Measurements from ENCODE around the gene AUH. TPM values are rescaled to one million over a fixed set of nuclear protein-coding genes. Genes with fewer than 3 reads are reported as not detected.
"Not testable (repeated sequence)": the region's sequence is repeated elsewhere in the genome, so short reads cannot be mapped to it uniquely, and the experiment has no call there.

AUH gene
- total RNA-seq, 4 donors from 2014 or later: 23.0 to 39.2 (median 25.7) TPM

DNA sequence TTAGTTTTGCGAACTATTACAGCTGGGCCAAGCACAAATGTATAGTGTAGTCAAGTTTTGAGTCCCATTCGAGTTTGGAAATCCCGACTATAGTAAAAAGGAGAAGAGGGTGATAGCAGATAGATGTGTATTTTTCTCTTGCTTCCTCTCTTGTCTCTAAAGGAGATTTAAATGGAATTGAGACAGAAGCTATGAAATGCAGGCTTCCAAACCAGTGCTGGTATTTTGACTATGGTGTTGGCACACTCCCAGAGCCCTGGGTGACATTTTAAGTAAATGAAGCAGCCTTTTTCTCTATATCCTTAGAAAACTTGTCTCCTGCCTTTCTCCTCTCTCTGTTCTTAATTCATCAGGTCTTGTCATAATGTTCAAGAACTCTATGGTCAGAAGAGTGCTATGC is 17.7 kb upstream of the AUH start:
- WGBS, 2 donors (ENCODE audit: low coverage in 1 of 2): 72 to 93% methylated on average over 3 of the region's 3 CpGs

DNA sequence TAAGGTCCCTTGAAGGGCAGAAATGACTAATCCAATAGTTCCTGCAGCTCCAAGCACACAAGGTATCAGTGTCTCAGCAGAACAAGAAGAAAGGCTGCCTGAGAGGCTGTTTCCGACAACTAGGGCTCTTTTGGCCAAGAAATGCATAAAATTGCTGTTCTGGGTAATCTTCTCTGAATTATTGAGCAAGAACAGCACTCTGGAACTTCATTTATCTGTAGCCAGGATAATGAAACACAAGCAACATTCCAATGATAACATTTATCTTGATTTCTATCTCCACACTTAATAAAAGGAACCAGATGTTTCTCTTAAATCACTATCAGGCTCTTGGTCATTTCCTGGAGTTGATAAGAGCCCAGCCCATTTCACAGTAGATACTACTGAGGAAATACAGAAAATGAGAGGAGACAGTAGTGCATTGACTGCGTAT is 17.0 kb upstream of the AUH start:
- Histone ChIP-seq H3K27me3 (no peaks in the 10 kb centered on the region), H3K9me3 (no peaks in the 10 kb centered on the region), H3K27ac (no peak overlapping the region), H3K4me3 (no peak overlapping the region), H3K4me1 (no peaks in the 10 kb centered on the region), H3K36me3 (no peaks in the 10 kb centered on the region)
- WGBS, 2 donors (ENCODE audit: low coverage in 1 of 2): 66 to 80% methylated on average over 2 of the region's 2 CpGs
- peak; percentile 71 for ATAC-seq
- TF ChIP-seq POLR2AphosphoS5 (IDR thresholded peaks at IDR 0.05) (peak; percentile 3), POLR2A (IDR thresholded peaks at IDR 0.05) (no peak)

More for the DNA sequence above, 17.7 kb upstream of the AUH start:
- H3K9me3 ChIP-seq: no peaks in the 10 kb centered on the region
- H3K4me3 ChIP-seq: no peak overlapping the region
- no peak overlapping the region for H3K27ac ChIP-seq
- TF ChIP-seq, protein P1, sequence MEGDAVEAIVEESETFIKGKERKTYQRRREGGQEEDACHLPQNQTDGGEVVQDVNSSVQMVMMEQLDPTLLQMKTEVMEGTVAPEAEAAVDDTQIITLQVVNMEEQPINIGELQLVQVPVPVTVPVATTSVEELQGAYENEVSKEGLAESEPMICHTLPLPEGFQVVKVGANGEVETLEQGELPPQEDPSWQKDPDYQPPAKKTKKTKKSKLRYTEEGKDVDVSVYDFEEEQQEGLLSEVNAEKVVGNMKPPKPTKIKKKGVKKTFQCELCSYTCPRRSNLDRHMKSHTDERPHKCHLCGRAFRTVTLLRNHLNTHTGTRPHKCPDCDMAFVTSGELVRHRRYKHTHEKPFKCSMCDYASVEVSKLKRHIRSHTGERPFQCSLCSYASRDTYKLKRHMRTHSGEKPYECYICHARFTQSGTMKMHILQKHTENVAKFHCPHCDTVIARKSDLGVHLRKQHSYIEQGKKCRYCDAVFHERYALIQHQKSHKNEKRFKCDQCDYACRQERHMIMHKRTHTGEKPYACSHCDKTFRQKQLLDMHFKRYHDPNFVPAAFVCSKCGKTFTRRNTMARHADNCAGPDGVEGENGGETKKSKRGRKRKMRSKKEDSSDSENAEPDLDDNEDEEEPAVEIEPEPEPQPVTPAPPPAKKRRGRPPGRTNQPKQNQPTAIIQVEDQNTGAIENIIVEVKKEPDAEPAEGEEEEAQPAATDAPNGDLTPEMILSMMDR (IDR thresholded peaks at IDR 0.05): no peak
- TF ChIP-seq POLR2AphosphoS5 (IDR thresholded peaks at IDR 0.05): no peak
- TF ChIP-seq EP300 (IDR thresholded peaks at IDR 0.05): no peak
- TF ChIP-seq POLR2A (IDR thresholded peaks at IDR 0.05): no peak
- ATAC-seq: no peak
- no peaks in the 10 kb centered on the region for H3K27me3 ChIP-seq
- no peaks in the 10 kb centered on the region for H3K36me3 ChIP-seq
- H3K4me1 ChIP-seq: no peaks in the 10 kb centered on the region

- not testable (repeated sequence) for H3K4me1 ChIP-seq, ATAC-seq, H3K27ac ChIP-seq, H3K4me3 ChIP-seq, H3K36me3 ChIP-seq, H3K9me3 ChIP-seq, H3K27me3 ChIP-seq
- WGBS, 2 donors (ENCODE audit: low coverage in 1 of 2): 87 to 100% methylated on average over 3 of the region's 3 CpGs
These were observed 16.3 kb upstream of the AUH start for GRCh38 chr9:91378054-91378453.

DNA sequence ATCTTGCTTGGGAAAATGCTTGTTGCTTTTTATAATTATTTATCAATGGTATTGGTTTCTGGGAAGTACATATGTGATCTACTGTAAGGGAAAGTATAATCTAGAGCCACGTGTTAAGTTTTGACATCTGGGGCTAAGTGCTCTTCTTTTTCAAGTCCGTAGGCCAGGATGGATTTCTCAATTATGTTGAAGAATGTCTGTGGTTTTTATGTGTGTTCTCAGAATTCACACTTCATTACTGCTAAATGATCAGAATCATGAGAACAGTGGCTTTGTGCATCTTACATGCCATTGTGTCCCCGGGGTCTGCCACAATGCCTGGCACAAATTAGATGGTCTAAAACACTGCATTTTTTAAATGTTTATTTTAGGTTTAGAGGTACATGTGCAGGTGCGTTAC is 14.5 kb upstream of the AUH start:
- Histone ChIP-seq H3K4me3 (no peak overlapping the region), H3K27ac (no peak overlapping the region), H3K36me3 (no peaks in the 10 kb centered on the region), H3K9me3 (no peaks in the 10 kb centered on the region), H3K4me1 (no peaks in the 10 kb centered on the region), H3K27me3 (no peaks in the 10 kb centered on the region)
- 78 to 94% methylated on average over 2 to 4 of the region's 4 CpGs for WGBS, 2 donors (ENCODE audit: low coverage in 1 of 2)
- no peak for ATAC-seq
- TF ChIP-seq POLR2A (IDR thresholded peaks at IDR 0.05) (no peak), EP300 (IDR thresholded peaks at IDR 0.05) (no peak)
- TF ChIP-seq, protein P1 (IDR thresholded peaks at IDR 0.05): no peak

GRCh38 chr9:91374939-91375338 is 13.2 kb upstream of the AUH start:
- Histone ChIP-seq H3K36me3 (no peaks in the 10 kb centered on the region), H3K9me3 (no peaks in the 10 kb centered on the region), H3K27ac (no peak overlapping the region), H3K4me1 (no peaks in the 10 kb centered on the region), H3K4me3 (no peak overlapping the region), H3K27me3 (no peaks in the 10 kb centered on the region)
- TF ChIP-seq, protein P1 (IDR thresholded peaks at IDR 0.05): no peak
- ATAC-seq: no peak
- WGBS, 2 donors (ENCODE audit: low coverage in 1 of 2): 15 to 22% methylated on average over 3 of the region's 3 CpGs

DNA sequence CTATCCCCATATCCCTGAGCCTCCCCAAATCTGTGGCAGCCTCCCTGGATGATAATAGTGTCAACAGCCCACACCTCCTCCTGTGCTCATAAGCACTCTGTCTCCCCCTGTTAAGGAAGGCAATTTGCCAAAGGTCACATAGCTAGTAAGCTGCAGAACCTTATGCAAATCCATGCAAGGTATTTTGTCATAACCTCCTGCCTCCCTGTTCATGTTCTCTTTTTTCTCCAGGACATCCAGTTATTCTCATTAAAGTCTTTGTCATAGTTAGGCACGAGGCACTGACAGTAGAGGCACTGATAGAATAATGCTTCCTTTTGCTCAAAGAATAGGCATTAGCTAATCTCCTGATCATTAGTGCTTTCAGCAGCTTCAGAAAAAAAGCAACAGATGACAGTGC is 10.2 kb upstream of the AUH start:
- WGBS, 2 donors (ENCODE audit: low coverage in 1 of 2): 38 to 83% methylated on average over 1 of the region's 1 CpG
- H3K27me3 ChIP-seq: no peaks in the 10 kb centered on the region
- ATAC-seq: no peak
- TF ChIP-seq, protein P1 (IDR thresholded peaks at IDR 0.05): no peak
- TF ChIP-seq POLR2A (IDR thresholded peaks at IDR 0.05) (no peak), EP300 (IDR thresholded peaks at IDR 0.05) (no peak), POLR2AphosphoS5 (IDR thresholded peaks at IDR 0.05) (no peak)
- no peaks in the 10 kb centered on the region for H3K4me1 ChIP-seq
- H3K36me3 ChIP-seq: no peaks in the 10 kb centered on the region
- no peaks in the 10 kb centered on the region for H3K9me3 ChIP-seq
- no peak overlapping the region for H3K27ac ChIP-seq
- no peak overlapping the region for H3K4me3 ChIP-seq

GRCh38 chr9:91370006-91370405 is 8.3 kb upstream of the AUH start:
- 68 to 81% methylated on average over 2 to 3 of the region's 3 CpGs for WGBS, 2 donors (ENCODE audit: low coverage in 1 of 2)
- H3K27me3 ChIP-seq, H3K27ac ChIP-seq, H3K36me3 ChIP-seq, H3K4me1 ChIP-seq, H3K9me3 ChIP-seq, ATAC-seq, H3K4me3 ChIP-seq: not testable (repeated sequence)

Data from gastroesophageal sphincter (tissue), 4 donors.